GM10266 (cell line): ENCODE data around the gene PARP12.

ENCODE experiments used
- DNase-seq: peaks from one replicate; pipeline ENCODE4 v3.0.0; 2012; ENCODE audit errors: extremely low spot score
- CTCF ChIP-seq: IDR thresholded peaks from 2 replicates; pipeline ENCODE4 v1.5.1; 2012; ENCODE audit warnings: mild to moderate bottlenecking, low read depth; ENCODE audit not compliant: control insufficient read depth, insufficient read depth; ENCODE audit errors: missing control alignments

PARP12 gene

GRCh38 chr7:139991269-139991666 is 71.5 kb downstream of the PARP12 start:
- TF ChIP-seq CTCF = no peak
- no peak for DNase-seq

- TF ChIP-seq CTCF = no peak
- no peak for DNase-seq
Measured at GRCh38 chr7:139990571-139991268, 72.0 kb downstream of the PARP12 start.

- no peak for TF ChIP-seq CTCF
Measured at GRCh38 chr7:139990142-139990535, 72.6 kb downstream of the PARP12 start.

GRCh38 chr7:139989366-139990141 is 73.2 kb downstream of the PARP12 start:
- DNase-seq = no peak
- no peak for TF ChIP-seq CTCF

More at GRCh38 chr7:139990142-139990535, 72.6 kb downstream of the PARP12 start:
- no peak for DNase-seq

GRCh38 chr7:139987691-139988516 is 74.8 kb downstream of the PARP12 start:
- no peak for DNase-seq
- no peak for TF ChIP-seq CTCF

- TF ChIP-seq CTCF = no peak
- no peak for DNase-seq
Measured at GRCh38 chr7:139985811-139986210, 76.9 kb downstream of the PARP12 start.
